Measurements from ENCODE around the gene KYNU. TPM values are rescaled to one million over a fixed set of nuclear protein-coding genes. Genes with fewer than 3 reads are reported as not detected.

KYNU gene
- total and polyA plus RNA-seq, 2 of the 13 experiments (the other 11 are each of a cell fraction or from before 2014, with no cell fraction given): 21.9 to 68.6 TPM

DNA sequence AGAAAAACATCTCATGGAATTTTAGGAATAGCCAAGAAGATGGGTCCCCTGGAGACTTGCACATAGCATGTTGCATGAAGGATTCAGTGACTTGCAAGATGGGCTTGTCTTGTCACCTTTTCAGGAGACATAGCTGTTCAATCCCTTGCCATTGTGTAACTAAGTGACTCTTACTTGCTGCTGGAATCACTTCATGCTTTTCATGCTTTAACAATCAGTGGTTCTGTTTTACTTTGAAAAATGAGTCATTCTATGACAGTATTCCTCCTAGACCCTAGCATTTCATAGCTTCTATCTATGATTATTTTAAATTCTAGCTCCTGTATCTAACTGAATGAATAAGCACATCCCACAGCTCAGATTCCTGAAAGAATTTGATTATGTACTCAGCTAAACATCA, 2.8 kb downstream of the KYNU start (continued):
- TF ChIP-seq HDAC2 (CRISPR knock-in tag; IDR thresholded peaks at IDR 0.05) (no peak), GATAD2A (CRISPR knock-in tag; IDR thresholded peaks at IDR 0.05) (peak; percentile 15; the same call in 1 of the 2 replicates), ZNF850 (CRISPR knock-in tag; conservative IDR thresholded peaks at IDR 0.05) (no peak), GABPA (IDR thresholded peaks at IDR 0.05; ENCODE audit: low read depth, low read length) (no peak), GABPA (CRISPR knock-in tag; IDR thresholded peaks at IDR 0.05; ENCODE audit: low read depth) (no peak), CEBPG (CRISPR knock-in tag; IDR thresholded peaks at IDR 0.05) (0 out of 2 replicates have a peak, but pooled peaks have one; percentile 19), ZNF292 (CRISPR knock-in tag; IDR thresholded peaks at IDR 0.05; ENCODE audit: borderline replicate concordance, low read depth) (no peak), RBFOX2 (IDR thresholded peaks at IDR 0.05; ENCODE audit: low read depth, low read length) (peak; percentile 38; the same call in 1 of the 2 replicates), ZNF10 (CRISPR knock-in tag; IDR thresholded peaks at IDR 0.05; ENCODE audit: borderline replicate concordance, low read depth) (no peak), HNRNPUL1 (IDR thresholded peaks at IDR 0.05; ENCODE audit: low read depth, low read length) (no peak), ARNTL (CRISPR knock-in tag; IDR thresholded peaks at IDR 0.05) (no peak), NFYC (CRISPR knock-in tag; IDR thresholded peaks at IDR 0.05) (no peak), ZNF737 (CRISPR knock-in tag; IDR thresholded peaks at IDR 0.05; ENCODE audit: borderline replicate concordance) (no peak), YEATS2 (CRISPR knock-in tag; IDR thresholded peaks at IDR 0.05; ENCODE audit: borderline replicate concordance) (no peak), ZNF546 (CRISPR knock-in tag; conservative IDR thresholded peaks at IDR 0.05) (no peak), FOSL2 (CRISPR knock-in tag; IDR thresholded peaks at IDR 0.05) (peak; percentile 38; the same call in 1 of the 2 replicates), ZC3H13 (CRISPR knock-in tag; IDR thresholded peaks at IDR 0.05) (no peak), CBFB (CRISPR knock-in tag; IDR thresholded peaks at IDR 0.05) (no peak), SALL2 (CRISPR knock-in tag; IDR thresholded peaks at IDR 0.05) (no peak)
- TF ChIP-seq, protein P1, sequence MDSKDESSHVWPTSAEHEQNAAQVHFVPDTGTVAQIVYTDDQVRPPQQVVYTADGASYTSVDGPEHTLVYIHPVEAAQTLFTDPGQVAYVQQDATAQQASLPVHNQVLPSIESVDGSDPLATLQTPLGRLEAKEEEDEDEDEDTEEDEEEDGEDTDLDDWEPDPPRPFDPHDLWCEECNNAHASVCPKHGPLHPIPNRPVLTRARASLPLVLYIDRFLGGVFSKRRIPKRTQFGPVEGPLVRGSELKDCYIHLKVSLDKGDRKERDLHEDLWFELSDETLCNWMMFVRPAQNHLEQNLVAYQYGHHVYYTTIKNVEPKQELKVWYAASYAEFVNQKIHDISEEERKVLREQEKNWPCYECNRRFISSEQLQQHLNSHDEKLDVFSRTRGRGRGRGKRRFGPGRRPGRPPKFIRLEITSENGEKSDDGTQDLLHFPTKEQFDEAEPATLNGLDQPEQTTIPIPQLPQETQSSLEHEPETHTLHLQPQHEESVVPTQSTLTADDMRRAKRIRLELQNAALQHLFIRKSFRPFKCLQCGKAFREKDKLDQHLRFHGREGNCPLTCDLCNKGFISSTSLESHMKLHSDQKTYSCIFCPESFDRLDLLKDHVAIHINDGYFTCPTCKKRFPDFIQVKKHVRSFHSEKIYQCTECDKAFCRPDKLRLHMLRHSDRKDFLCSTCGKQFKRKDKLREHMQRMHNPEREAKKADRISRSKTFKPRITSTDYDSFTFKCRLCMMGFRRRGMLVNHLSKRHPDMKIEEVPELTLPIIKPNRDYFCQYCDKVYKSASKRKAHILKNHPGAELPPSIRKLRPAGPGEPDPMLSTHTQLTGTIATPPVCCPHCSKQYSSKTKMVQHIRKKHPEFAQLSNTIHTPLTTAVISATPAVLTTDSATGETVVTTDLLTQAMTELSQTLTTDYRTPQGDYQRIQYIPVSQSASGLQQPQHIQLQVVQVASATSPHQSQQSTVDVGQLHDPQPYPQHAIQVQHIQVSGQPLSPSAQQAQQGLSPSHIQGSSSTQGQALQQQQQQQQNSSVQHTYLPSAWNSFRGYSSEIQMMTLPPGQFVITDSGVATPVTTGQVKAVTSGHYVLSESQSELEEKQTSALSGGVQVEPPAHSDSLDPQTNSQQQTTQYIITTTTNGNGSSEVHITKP (CRISPR knock-in tag; IDR thresholded peaks at IDR 0.05; ENCODE audit: low read depth): no peak
- TF ChIP-seq, protein P2, sequence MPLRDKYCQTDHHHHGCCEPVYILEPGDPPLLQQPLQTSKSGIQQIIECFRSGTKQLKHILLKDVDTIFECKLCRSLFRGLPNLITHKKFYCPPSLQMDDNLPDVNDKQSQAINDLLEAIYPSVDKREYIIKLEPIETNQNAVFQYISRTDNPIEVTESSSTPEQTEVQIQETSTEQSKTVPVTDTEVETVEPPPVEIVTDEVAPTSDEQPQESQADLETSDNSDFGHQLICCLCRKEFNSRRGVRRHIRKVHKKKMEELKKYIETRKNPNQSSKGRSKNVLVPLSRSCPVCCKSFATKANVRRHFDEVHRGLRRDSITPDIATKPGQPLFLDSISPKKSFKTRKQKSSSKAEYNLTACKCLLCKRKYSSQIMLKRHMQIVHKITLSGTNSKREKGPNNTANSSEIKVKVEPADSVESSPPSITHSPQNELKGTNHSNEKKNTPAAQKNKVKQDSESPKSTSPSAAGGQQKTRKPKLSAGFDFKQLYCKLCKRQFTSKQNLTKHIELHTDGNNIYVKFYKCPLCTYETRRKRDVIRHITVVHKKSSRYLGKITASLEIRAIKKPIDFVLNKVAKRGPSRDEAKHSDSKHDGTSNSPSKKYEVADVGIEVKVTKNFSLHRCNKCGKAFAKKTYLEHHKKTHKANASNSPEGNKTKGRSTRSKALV (CRISPR knock-in tag; IDR thresholded peaks at IDR 0.05): no peak
- TF ChIP-seq, protein P3, sequence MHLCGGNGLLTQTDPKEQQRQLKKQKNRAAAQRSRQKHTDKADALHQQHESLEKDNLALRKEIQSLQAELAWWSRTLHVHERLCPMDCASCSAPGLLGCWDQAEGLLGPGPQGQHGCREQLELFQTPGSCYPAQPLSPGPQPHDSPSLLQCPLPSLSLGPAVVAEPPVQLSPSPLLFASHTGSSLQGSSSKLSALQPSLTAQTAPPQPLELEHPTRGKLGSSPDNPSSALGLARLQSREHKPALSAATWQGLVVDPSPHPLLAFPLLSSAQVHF (CRISPR knock-in tag; IDR thresholded peaks at IDR 0.05): no peak
- TF ChIP-seq, protein P4, sequence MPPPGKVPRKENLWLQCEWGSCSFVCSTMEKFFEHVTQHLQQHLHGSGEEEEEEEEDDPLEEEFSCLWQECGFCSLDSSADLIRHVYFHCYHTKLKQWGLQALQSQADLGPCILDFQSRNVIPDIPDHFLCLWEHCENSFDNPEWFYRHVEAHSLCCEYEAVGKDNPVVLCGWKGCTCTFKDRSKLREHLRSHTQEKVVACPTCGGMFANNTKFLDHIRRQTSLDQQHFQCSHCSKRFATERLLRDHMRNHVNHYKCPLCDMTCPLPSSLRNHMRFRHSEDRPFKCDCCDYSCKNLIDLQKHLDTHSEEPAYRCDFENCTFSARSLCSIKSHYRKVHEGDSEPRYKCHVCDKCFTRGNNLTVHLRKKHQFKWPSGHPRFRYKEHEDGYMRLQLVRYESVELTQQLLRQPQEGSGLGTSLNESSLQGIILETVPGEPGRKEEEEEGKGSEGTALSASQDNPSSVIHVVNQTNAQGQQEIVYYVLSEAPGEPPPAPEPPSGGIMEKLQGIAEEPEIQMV (CRISPR knock-in tag; IDR thresholded peaks at IDR 0.05; ENCODE audit: low read depth): no peak

All from HepG2 (cell line).